Fibroblast of lung (primary cell): ENCODE data around the gene IGDCC3. TPM values are rescaled to one million over a fixed set of nuclear protein-coding genes. Genes with fewer than 3 reads are reported as not detected.

Experiments
- DNase-seq, 2 donors: peaks; one replicate each; pipeline versions ENCODE4 v3.0.0 to v3.0.0-alpha.2; 2010; ENCODE audit warnings: low read depth in 2 of 2
- H2AFZ ChIP-seq: 2 replicates; pipeline ENCODE4 v1.5.1; 2012; ENCODE audit warnings: low read length, control low read depth, inconsistent platforms
- H3K27ac ChIP-seq: 2 replicates; pipeline ENCODE4 v1.5.1; 2011; ENCODE audit warnings: low read length, control low read depth; ENCODE audit not compliant: insufficient read depth
- H3K27me3 ChIP-seq: 2 replicates; pipeline ENCODE4 v1.5.1; 2011; ENCODE audit warnings: mild to moderate bottlenecking, low read length; ENCODE audit not compliant: control insufficient read depth, insufficient read depth
- H3K36me3 ChIP-seq: 2 replicates; pipeline ENCODE4 v1.5.1; 2011; ENCODE audit warnings: low read length; ENCODE audit not compliant: control insufficient read depth, insufficient read depth
- H3K4me1 ChIP-seq: 2 replicates; pipeline ENCODE4 v1.5.1; 2011; ENCODE audit warnings: low read length; ENCODE audit not compliant: control insufficient read depth, insufficient read depth; ENCODE audit errors: extremely low read depth
- H3K4me2 ChIP-seq: 2 replicates; pipeline ENCODE4 v1.5.1; 2011; ENCODE audit warnings: low read length, control low read depth; ENCODE audit not compliant: insufficient read depth; ENCODE audit errors: extremely low read depth
- H3K4me3 ChIP-seq, 4 experiments: fragments of 200-600 bp in 1 of 4; sonication (generic) in 1 of 4; replicated peaks in 1 of 4; 2 replicates each; pipeline ENCODE4 v1.5.1; 2011 to 2016; ENCODE audit warnings: low read length in 4 of 4, low read depth in 3 of 4, mild to moderate bottlenecking in 3 of 4, control low read depth in 2 of 4, inconsistent platforms in 1 of 4, mixed read lengths in 1 of 4; ENCODE audit not compliant: insufficient read depth in 1 of 4; ENCODE audit errors: control extremely low read depth in 1 of 4
- H3K79me2 ChIP-seq: 2 replicates; pipeline ENCODE4 v1.5.1; 2012; ENCODE audit warnings: mild to moderate bottlenecking, low read length, inconsistent platforms; ENCODE audit not compliant: control insufficient read depth, insufficient read depth
- H3K9ac ChIP-seq: 2 replicates; pipeline ENCODE4 v1.5.1; 2011; ENCODE audit warnings: mild to moderate bottlenecking, low read length, control low read depth; ENCODE audit not compliant: insufficient read depth
- H3K9me3 ChIP-seq: 2 replicates; pipeline ENCODE4 v1.5.1; 2012; ENCODE audit warnings: low read depth, low read length; ENCODE audit not compliant: control insufficient read depth, insufficient read depth
- H4K20me1 ChIP-seq: 2 replicates; pipeline ENCODE4 v1.5.1; 2011; ENCODE audit warnings: low read length; ENCODE audit not compliant: control insufficient read depth, insufficient read depth; ENCODE audit errors: extremely low read depth
- EZH2 ChIP-seq: IDR thresholded peaks from 2 replicates; pipeline ENCODE4 v1.5.1; 2012; ENCODE audit warnings: low read length, control low read depth, mild to moderate bottlenecking; ENCODE audit errors: missing control alignments
- polyA plus RNA-seq, 2 donors: library from polyadenylated mRNA; depleted of rRNA in 1 of 2; stranded (reverse) in 1 of 2; unstranded in 1 of 2; fragments of >200 nt; gene quantifications; 2 replicates each; pipeline ENCODE4 v1.2.1, GENCODE V29; 2011 to 2012; ENCODE audit warnings: missing spikeins in 1 of 2
- total RNA-seq: library from RNA; depleted of rRNA; stranded (reverse); fragments of >200 nt; gene quantifications from 2 replicates; pipeline ENCODE4 v1.2.1, GENCODE V29; 2014
- TF ChIP-seq, protein P1 (sequence below), 2 donors: IDR thresholded peaks in 1 of 2; conservative IDR thresholded peaks in 1 of 2; 1 replicate in 1 of 2; 2 replicates in 1 of 2; pipeline ENCODE4 v1.5.1; 2011 to 2012; ENCODE audit warnings: low read length in 2 of 2, control low read depth in 1 of 2, inconsistent platforms in 1 of 2, low read depth in 1 of 2, mild to moderate bottlenecking in 1 of 2

Gene IGDCC3
- total and polyA plus RNA-seq, 2 donors (not counting 1 experiment from before 2014, with no cell fraction given), result 0.15 TPM; not detected in 1

DNA sequence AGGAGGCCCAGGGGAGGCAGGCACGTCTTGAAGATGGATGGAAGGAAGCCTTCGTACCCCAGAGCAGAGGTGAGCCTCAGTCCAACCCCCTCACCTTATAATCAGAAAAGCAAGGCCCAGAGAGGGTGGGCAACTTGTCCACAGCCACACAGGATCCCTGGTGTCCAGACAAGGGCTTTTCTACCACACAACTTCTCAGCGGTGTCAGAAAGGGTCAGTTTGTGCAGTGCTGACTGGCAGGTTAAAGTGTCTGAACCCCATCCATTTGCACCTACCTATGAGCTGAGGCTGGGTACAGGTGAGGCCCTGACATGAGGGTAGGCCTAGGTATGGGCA lies 8.6 kb downstream of the IGDCC3 start:
- Histone ChIP-seq H3K9me3 (no peaks in the 10 kb centered on the region), H3K27me3 (peaks cover 7% of the 10 kb centered on the region), H3K9ac (no peak overlapping the region), H3K27ac (no peak overlapping the region), H2AFZ (no peak overlapping the region), H3K4me2 (no peak overlapping the region), H4K20me1 (no peaks in the 10 kb centered on the region), H3K79me2 (no peaks in the 10 kb centered on the region), H3K4me3 (no peak overlapping the region), H3K4me1 (no peaks in the 10 kb centered on the region), H3K36me3 (no peaks in the 10 kb centered on the region)
- no peak for DNase-seq
- no peak for TF ChIP-seq EZH2
- TF ChIP-seq, protein P1, sequence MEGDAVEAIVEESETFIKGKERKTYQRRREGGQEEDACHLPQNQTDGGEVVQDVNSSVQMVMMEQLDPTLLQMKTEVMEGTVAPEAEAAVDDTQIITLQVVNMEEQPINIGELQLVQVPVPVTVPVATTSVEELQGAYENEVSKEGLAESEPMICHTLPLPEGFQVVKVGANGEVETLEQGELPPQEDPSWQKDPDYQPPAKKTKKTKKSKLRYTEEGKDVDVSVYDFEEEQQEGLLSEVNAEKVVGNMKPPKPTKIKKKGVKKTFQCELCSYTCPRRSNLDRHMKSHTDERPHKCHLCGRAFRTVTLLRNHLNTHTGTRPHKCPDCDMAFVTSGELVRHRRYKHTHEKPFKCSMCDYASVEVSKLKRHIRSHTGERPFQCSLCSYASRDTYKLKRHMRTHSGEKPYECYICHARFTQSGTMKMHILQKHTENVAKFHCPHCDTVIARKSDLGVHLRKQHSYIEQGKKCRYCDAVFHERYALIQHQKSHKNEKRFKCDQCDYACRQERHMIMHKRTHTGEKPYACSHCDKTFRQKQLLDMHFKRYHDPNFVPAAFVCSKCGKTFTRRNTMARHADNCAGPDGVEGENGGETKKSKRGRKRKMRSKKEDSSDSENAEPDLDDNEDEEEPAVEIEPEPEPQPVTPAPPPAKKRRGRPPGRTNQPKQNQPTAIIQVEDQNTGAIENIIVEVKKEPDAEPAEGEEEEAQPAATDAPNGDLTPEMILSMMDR (conservative IDR thresholded peaks at IDR 0.05 in 1 of 2, IDR thresholded peaks at IDR 0.05 in 1 of 2; ENCODE audit: low read depth in 1 of 2, low read length in 2 of 2), result no peak

DNA sequence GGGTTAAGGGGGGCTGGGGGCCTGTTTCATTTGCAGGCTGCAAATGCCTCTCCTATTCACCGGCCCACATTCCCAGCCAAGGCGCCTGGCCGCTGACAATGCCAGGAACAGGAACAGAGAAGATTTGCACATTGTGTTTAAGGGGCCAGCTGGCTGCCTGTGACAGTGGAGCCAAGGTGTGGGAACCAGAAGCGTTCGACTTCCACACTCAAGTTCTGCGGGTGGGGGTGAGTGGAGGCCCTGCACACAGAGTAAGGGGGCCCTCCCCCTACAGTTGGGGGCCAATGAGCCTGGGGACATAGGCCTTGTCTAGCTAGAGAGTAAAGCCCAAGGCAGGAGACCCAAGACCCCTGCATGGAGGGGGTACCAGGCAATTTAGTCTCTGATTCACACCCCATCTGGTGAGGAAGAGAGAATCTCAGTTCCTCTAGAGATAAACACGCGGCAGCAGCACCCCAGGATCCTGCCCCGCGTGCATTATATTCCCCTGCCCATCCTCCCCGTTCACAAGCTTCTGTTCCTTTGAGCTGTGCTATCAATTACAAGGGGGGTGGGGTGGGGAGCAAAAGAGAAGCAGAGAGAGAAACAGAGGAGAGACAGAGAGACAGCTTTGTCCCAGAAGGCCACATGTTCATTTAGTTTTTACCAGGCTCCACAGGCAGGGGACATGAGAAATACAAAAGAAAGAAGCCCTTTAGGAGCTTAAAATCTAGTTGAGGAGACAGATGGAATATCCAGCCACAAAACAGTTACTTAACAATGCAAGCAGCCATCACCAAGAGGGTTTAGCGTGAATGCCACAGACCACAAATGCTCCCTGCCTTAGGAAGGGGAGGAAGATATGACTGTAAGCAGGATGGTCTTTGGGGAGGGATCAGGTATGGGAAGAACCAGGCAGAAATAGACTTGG lies 9.2 kb downstream of the IGDCC3 start:
- no peak for DNase-seq
- TF ChIP-seq EZH2, result no peak

DNA sequence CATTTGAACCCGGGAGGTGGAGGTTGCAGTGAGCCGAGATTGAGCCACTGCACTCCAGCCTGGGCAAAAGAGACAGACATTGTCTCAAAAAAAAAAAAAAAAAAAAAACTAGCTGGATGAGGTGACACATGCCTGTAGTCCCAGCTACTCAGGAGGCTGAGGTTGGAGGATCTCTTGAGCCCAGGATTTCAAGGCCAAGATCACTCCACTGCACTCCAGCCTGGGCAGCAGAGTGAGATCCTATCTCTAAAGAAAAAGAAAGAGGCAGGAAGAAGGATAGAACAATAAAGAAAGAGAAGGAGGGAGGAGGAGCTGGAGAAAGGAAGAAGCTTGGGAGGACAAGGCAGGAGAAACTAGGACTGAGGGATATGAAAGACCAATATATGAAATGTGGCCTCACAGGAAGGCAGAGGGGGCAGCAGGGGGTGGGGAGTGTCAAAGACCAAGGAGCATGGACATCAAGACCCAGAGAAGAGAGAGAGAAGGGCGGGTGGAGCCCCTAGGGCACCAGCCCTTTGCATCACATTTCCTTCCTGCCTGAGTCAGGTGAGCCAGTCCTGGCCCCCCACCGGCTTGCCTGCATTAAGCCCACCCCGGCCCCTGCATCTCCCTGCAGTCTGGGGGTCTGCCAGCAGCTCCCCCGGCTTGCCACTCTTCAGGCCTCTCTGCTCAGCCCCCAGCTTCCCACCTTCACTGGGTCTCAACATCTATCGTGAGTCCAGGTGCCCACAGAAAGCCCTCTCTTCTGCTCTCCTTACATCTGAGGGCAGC lies 11.5 kb downstream of the IGDCC3 start:
- TF ChIP-seq, protein P1 (conservative IDR thresholded peaks at IDR 0.05 in 1 of 2, IDR thresholded peaks at IDR 0.05 in 1 of 2; ENCODE audit: low read depth in 1 of 2, low read length in 2 of 2), result no peak
- no peak for TF ChIP-seq EZH2
- Histone ChIP-seq H3K4me1 (no peaks in the 10 kb centered on the region), H3K4me2 (no peak overlapping the region), H3K9me3 (no peaks in the 10 kb centered on the region), H3K4me3 (no peak overlapping the region), H3K79me2 (no peaks in the 10 kb centered on the region), H2AFZ (no peak overlapping the region), H3K27ac (no peak overlapping the region), H4K20me1 (no peaks in the 10 kb centered on the region), H3K9ac (no peak overlapping the region), H3K36me3 (no peaks in the 10 kb centered on the region), H3K27me3 (peaks cover 9% of the 10 kb centered on the region)
- DNase-seq, result no peak

More for the DNA sequence above, 9.2 kb downstream of the IGDCC3 start:
- no peak overlapping the region for H3K27ac ChIP-seq
- H3K4me1 ChIP-seq, result no peaks in the 10 kb centered on the region
- H3K36me3 ChIP-seq, result no peaks in the 10 kb centered on the region
- no peak overlapping the region for H3K4me3 ChIP-seq
- no peak overlapping the region for H3K9ac ChIP-seq
- H3K4me2 ChIP-seq, result no peak overlapping the region
- H3K79me2 ChIP-seq, result no peaks in the 10 kb centered on the region
- peaks cover 11% of the 10 kb centered on the region for H3K27me3 ChIP-seq
- H3K9me3 ChIP-seq, result no peaks in the 10 kb centered on the region
- H2AFZ ChIP-seq, result no peak overlapping the region
- no peaks in the 10 kb centered on the region for H4K20me1 ChIP-seq
